Adipose tissue (tissue), 3 donors: ENCODE data around the gene FAM20A. TPM values are rescaled to one million over a fixed set of nuclear protein-coding genes. Genes with fewer than 3 reads are reported as not detected.
"Not testable (repeated sequence)": the region's sequence is repeated elsewhere in the genome, so short reads cannot be mapped to it uniquely, and the experiment has no call there.

ENCODE experiments used
- H3K27ac ChIP-seq: one replicate; pipeline ENCODE4 v1.5.1; 2013; ENCODE audit warnings: low read depth, low read length
- WGBS, 3 donors: extraction: QIAGEN DNeasy Blood & Tissue Kit; methylation state at CpG; one replicate each; pipeline ENCODE4 v1.1.7; 2013; 5-methylcytosine and 5-hydroxymethylcytosine counted together
- polyA plus RNA-seq, 3 donors: library from polyadenylated mRNA; stranded (reverse); fragments of 200-250 nt; gene quantifications; one replicate each; pipeline ENCODE4 v1.2.3, GENCODE V29; 2013
- donor health status: healthy with polysubstance abuse.
- donor health status: Bipolar disorder and iron deficiency.
- donor health status: healthy.

The FAM20A gene
- polyA plus RNA-seq, 3 donors: 2.1 to 24.1 (median 21.7) TPM

- 59 to 76% (median 64%) methylated on average over 2 of the region's 2 CpGs for WGBS, 3 donors
Observed at GRCh38 chr17:68595986-68596385, 5.2 kb downstream of the FAM20A start.

GRCh38 chr17:68595496-68595895 is 5.7 kb downstream of the FAM20A start:
- peak overlapping the region; percentile 2 for H3K27ac ChIP-seq
- 35 to 86% (median 43%) methylated on average over 5 of the region's 5 CpGs for whole genome bisulfite sequencing, 3 donors

More at GRCh38 chr17:68595986-68596385, 5.2 kb downstream of the FAM20A start:
- no peak overlapping the region for H3K27ac ChIP-seq

GRCh38 chr17:68594552-68594951 is 6.6 kb downstream of the FAM20A start:
- no peak overlapping the region for H3K27ac ChIP-seq

GRCh38 chr17:68592682-68593641 is 8.2 kb downstream of the FAM20A start:
- WGBS, 3 donors: 51 to 69% (median 63%) methylated on average over 3 of the region's 3 CpGs
- H3K27ac ChIP-seq: no peak overlapping the region

More at GRCh38 chr17:68594552-68594951, 6.6 kb downstream of the FAM20A start:
- WGBS, 3 donors: 78 to 81% (median 79%) methylated on average over 2 of the region's 2 CpGs

GRCh38 chr17:68592009-68592408 is 9.2 kb downstream of the FAM20A start:
- WGBS, 3 donors: 56 to 71% (median 71%) methylated on average over 2 of the region's 2 CpGs
- H3K27ac ChIP-seq: no peak overlapping the region

- no peak overlapping the region for H3K27ac ChIP-seq
- WGBS, 3 donors: 77 to 86% (median 85%) methylated on average over 12 of the region's 12 CpGs
Observed at GRCh38 chr17:68591583-68591982, 9.6 kb downstream of the FAM20A start.

- WGBS, 3 donors: 89 to 95% (median 94%) methylated on average over 3 of the region's 3 CpGs
- no peak overlapping the region for H3K27ac ChIP-seq
Observed at GRCh38 chr17:68589086-68589485, 12.1 kb downstream of the FAM20A start.

- H3K27ac ChIP-seq: no peak overlapping the region
- WGBS, 3 donors: 82 to 84% (median 83%) methylated on average over 1 of the region's 1 CpG
Observed at GRCh38 chr17:68588362-68588761, 12.8 kb downstream of the FAM20A start.

- 78 to 87% (median 86%) methylated on average over 2 of the region's 2 CpGs for WGBS, 3 donors
- H3K27ac ChIP-seq: no peak overlapping the region
Observed at GRCh38 chr17:68587847-68588246, 13.3 kb downstream of the FAM20A start.

- H3K27ac ChIP-seq: no peak overlapping the region
- 94 to 97% (median 96%) methylated on average over 5 of the region's 5 CpGs for WGBS, 3 donors
Observed at GRCh38 chr17:68587026-68587425, 14.1 kb downstream of the FAM20A start.

GRCh38 chr17:68585643-68586042 is 15.5 kb downstream of the FAM20A start:
- H3K27ac ChIP-seq: no peak overlapping the region
- 54 to 73% (median 63%) methylated on average over 4 of the region's 4 CpGs for WGBS, 3 donors

- H3K27ac ChIP-seq: no peak overlapping the region
- WGBS, 3 donors: 45 to 77% (median 65%) methylated on average over 5 of the region's 5 CpGs
Observed at GRCh38 chr17:68584581-68585303, 16.4 kb downstream of the FAM20A start.

- not testable (repeated sequence) for H3K27ac ChIP-seq
- 45 to 62% (median 60%) methylated on average over 6 of the region's 6 CpGs for WGBS, 3 donors
Observed at GRCh38 chr17:68582867-68583266, 18.3 kb downstream of the FAM20A start.

GRCh38 chr17:68581863-68582645 is 19.1 kb downstream of the FAM20A start:
- 59 to 88% (median 88%) methylated on average over 9 of the region's 9 CpGs for WGBS, 3 donors
- H3K27ac ChIP-seq: no peak overlapping the region

GRCh38 chr17:68580236-68580770 is 20.9 kb downstream of the FAM20A start:
- WGBS, 3 donors: 21 to 73% (median 22%) methylated on average over 6 of the region's 6 CpGs
- H3K27ac ChIP-seq: peak overlapping the region; percentile 40

- H3K27ac ChIP-seq: peak overlapping the region; percentile 39
- WGBS, 3 donors: 85 to 92% (median 92%) methylated on average over 8 of the region's 8 CpGs
Observed at GRCh38 chr17:68579194-68579927, 21.8 kb downstream of the FAM20A start.

GRCh38 chr17:68578236-68578635 is 22.9 kb downstream of the FAM20A start:
- WGBS, 3 donors: 91 to 95% (median 94%) methylated on average over 3 of the region's 3 CpGs

GRCh38 chr17:68577497-68577821 is 23.7 kb downstream of the FAM20A start:
- no peak overlapping the region for H3K27ac ChIP-seq

More at GRCh38 chr17:68578236-68578635, 22.9 kb downstream of the FAM20A start:
- no peak overlapping the region for H3K27ac ChIP-seq

More at GRCh38 chr17:68577497-68577821, 23.7 kb downstream of the FAM20A start:
- 66 to 79% (median 74%) methylated on average over 3 of the region's 3 CpGs for WGBS, 3 donors
